A549 (cell line): ENCODE measurements around the gene WDR62. TPM values are rescaled to one million over a fixed set of nuclear protein-coding genes. Genes with fewer than 3 reads are reported as not detected.

ENCODE experiments used
- ATAC-seq, 2 experiments: fragments of 200-7000 bp in 1 of 2; fragments of >200 bp in 1 of 2; cut with Nextera tagmentation in 1 of 2; cut with Tn5 transposase in 1 of 2; 3 replicates each; pipeline versions ENCODE4 v1.8.0 to v1.9.1; 2018 to 2020; ENCODE audit warnings: mild to moderate bottlenecking in 1 of 2, moderate library complexity in 1 of 2
- CTCF ChIA-PET: fragments of 300-600 bp; sonication (Branson Sonifier 250); formaldehyde crosslinking; extraction: SDS; loops from one replicate; lab custom pipeline; 2021; ENCODE audit warnings: antibody characterized with exemption, inconsistent platforms; lab: Yijun Ruan, JAX
- POLR2A ChIA-PET: fragments of 350-600 bp; formaldehyde crosslinking; extraction: SDS; loops from one replicate; lab custom pipeline; 2021; ENCODE audit warnings: antibody characterized with exemption, inconsistent platforms; lab: Yijun Ruan, JAX
- DNase-seq, 2 experiments: peaks; one replicate each; pipeline versions ENCODE4 v3.0.0 to v3.0.0-alpha.2; 2011 to 2016; ENCODE audit warnings: low read depth in 1 of 2, low spot score in 1 of 2
- FAIRE-seq: peaks from 2 replicates; lab custom pipeline; 2011; peaks lifted over from hg19 to GRCh38; lab: Jason Lieb, UNC
- H3K27ac ChIP-seq, 2 experiments: fragments of >200 bp; sonication (Bioruptor Twin); formaldehyde crosslinking; 3 replicates each; pipeline ENCODE4 v1.5.1; 2016 to 2017
- H3K4me1 ChIP-seq: fragments of >200 bp; sonication (Bioruptor Twin); formaldehyde crosslinking; 3 replicates; pipeline ENCODE4 v1.6.1; 2016
- H3K4me2 ChIP-seq: fragments of >200 bp; sonication (Bioruptor Twin); formaldehyde crosslinking; 3 replicates; pipeline ENCODE4 v1.6.1; 2016
- H3K4me3 ChIP-seq: fragments of >200 bp; sonication (Bioruptor Twin); formaldehyde crosslinking; 3 replicates; pipeline ENCODE4 v1.5.1; 2016
- H3K9me3 ChIP-seq: fragments of >200 bp; sonication (Bioruptor Twin); formaldehyde crosslinking; 3 replicates; pipeline ENCODE4 v1.6.1; 2016
- BHLHE40 ChIP-seq: IDR thresholded peaks from 2 replicates; pipeline ENCODE4 v1.6.1; 2012; ENCODE audit warnings: low read depth, low read length, inconsistent platforms
- CBX8 ChIP-seq: fragments of 200-600 bp; sonication (generic); IDR thresholded peaks from 2 replicates; pipeline ENCODE4 v1.6.1; 2016
- CEBPB ChIP-seq, 2 experiments: fragments of >200 bp in 1 of 2; sonication (Bioruptor Twin) in 1 of 2; formaldehyde crosslinking in 1 of 2; IDR thresholded peaks; 2 replicates each; pipeline ENCODE4 v1.6.1; 2012 to 2016
- CHD2 ChIP-seq: fragments of 150-350 bp; IDR thresholded peaks from 2 replicates; pipeline ENCODE4 v1.6.1; 2014; ENCODE audit warnings: low read length; ENCODE audit not compliant: partially characterized antibody
- EHMT2 ChIP-seq: fragments of 200-600 bp; sonication (generic); IDR thresholded peaks from 2 replicates; pipeline ENCODE4 v1.6.1; 2016; ENCODE audit warnings: antibody characterized with exemption, low read depth, mild to moderate bottlenecking, moderate library complexity
- EP300 ChIP-seq, 2 experiments: fragments of >200 bp; sonication (Bioruptor Twin); formaldehyde crosslinking; IDR thresholded peaks; 2 replicates in 1 of 2; 3 replicates in 1 of 2; pipeline ENCODE4 v1.6.1; 2016 to 2017
- ESRRA ChIP-seq: fragments of 150-350 bp; IDR thresholded peaks from 2 replicates; pipeline ENCODE4 v1.6.1; 2014; ENCODE audit warnings: mild to moderate bottlenecking, low read length, borderline replicate concordance
- FOSL2 ChIP-seq, 2 experiments: fragments of 450-650 bp in 1 of 2; fragments of >200 bp in 1 of 2; sonication (Bioruptor Twin) in 1 of 2; formaldehyde crosslinking; IDR thresholded peaks; 2 replicates each; pipeline versions ENCODE4 v1.5.0 to v1.6.1; 2016 to 2020; ENCODE audit warnings: mild to moderate bottlenecking in 1 of 2, moderate library complexity in 1 of 2
- GATA3 ChIP-seq: IDR thresholded peaks from 2 replicates; pipeline ENCODE4 v1.6.1; 2012; ENCODE audit warnings: borderline replicate concordance
- HDAC2 ChIP-seq: fragments of 200-600 bp; sonication (generic); IDR thresholded peaks from 2 replicates; pipeline ENCODE4 v1.6.1; 2016
- HEYL ChIP-seq: fragments of 250-450 bp; sonication (Bioruptor Pico); IDR thresholded peaks from 2 replicates; pipeline ENCODE4 v1.8.0; 2021; ENCODE audit warnings: mild to moderate bottlenecking, moderate library complexity
- HOXA7 ChIP-seq: fragments of 250-450 bp; sonication (Bioruptor Pico); IDR thresholded peaks from 2 replicates; pipeline ENCODE4 v1.5.0; 2020; ENCODE audit warnings: mild to moderate bottlenecking, moderate library complexity
- HOXB5 ChIP-seq: fragments of 250-450 bp; sonication (Bioruptor Pico); IDR thresholded peaks from 2 replicates; pipeline ENCODE4 v1.5.0; 2020; ENCODE audit warnings: mild to moderate bottlenecking, moderate library complexity
- JUN ChIP-seq, 2 experiments: fragments of >200 bp; sonication (Bioruptor Twin); formaldehyde crosslinking; IDR thresholded peaks; 2 replicates in 1 of 2; 3 replicates in 1 of 2; pipeline ENCODE4 v1.6.1; 2016 to 2017
- KDM1A ChIP-seq: fragments of 200-600 bp; sonication (generic); IDR thresholded peaks from 2 replicates; pipeline ENCODE4 v1.6.1; 2016; ENCODE audit warnings: low read depth, mild to moderate bottlenecking
- MAFK ChIP-seq: fragments of 450-650 bp; IDR thresholded peaks from 2 replicates; pipeline ENCODE4 v1.6.1; 2014; ENCODE audit not compliant: partially characterized antibody
- MYC ChIP-seq: IDR thresholded peaks from 2 replicates; pipeline ENCODE4 v1.6.1; 2012; ENCODE audit warnings: mild to moderate bottlenecking, inconsistent platforms, low read length, improper control_type of control experiment, borderline replicate concordance
- NFE2L2 ChIP-seq: fragments of 150-350 bp; conservative IDR thresholded peaks from 2 replicates; pipeline ENCODE4 v1.6.1; 2014; ENCODE audit warnings: low read length
- POLR2A ChIP-seq: IDR thresholded peaks from 2 replicates; pipeline ENCODE4 v1.6.1; 2012; ENCODE audit warnings: mild to moderate bottlenecking, low read length
- RAD21 ChIP-seq, 2 experiments: fragments of >200 bp in 1 of 2; sonication (Bioruptor Twin) in 1 of 2; formaldehyde crosslinking in 1 of 2; IDR thresholded peaks in 1 of 2; conservative IDR thresholded peaks in 1 of 2; 2 replicates in 1 of 2; 3 replicates in 1 of 2; pipeline ENCODE4 v1.6.1; 2012 to 2018; ENCODE audit warnings: inconsistent platforms in 1 of 2
- SREBF2 ChIP-seq: fragments of 450-650 bp; IDR thresholded peaks from 2 replicates; pipeline ENCODE4 v1.6.1; 2014; ENCODE audit warnings: mild to moderate bottlenecking, moderate library complexity
- TFCP2L1 ChIP-seq: fragments of 250-450 bp; sonication (Bioruptor Pico); IDR thresholded peaks from 2 replicates; pipeline ENCODE4 v1.5.0; 2021; ENCODE audit warnings: mild to moderate bottlenecking
- TP53 ChIP-seq: fragments of 250-450 bp; sonication (Bioruptor Pico); IDR thresholded peaks from 2 replicates; pipeline ENCODE4 v1.5.0; 2021; ENCODE audit warnings: mild to moderate bottlenecking, moderate library complexity
- ZC3H11A ChIP-seq: fragments of 450-650 bp; IDR thresholded peaks from 2 replicates; pipeline ENCODE4 v1.6.1; 2014; ENCODE audit warnings: antibody characterized with exemption, mild to moderate bottlenecking
- ZFP36 ChIP-seq: fragments of 450-650 bp; IDR thresholded peaks from 2 replicates; pipeline ENCODE4 v1.6.1; 2014; ENCODE audit warnings: borderline replicate concordance; ENCODE audit not compliant: partially characterized antibody
- ZSCAN20 ChIP-seq: fragments of 250-450 bp; sonication (Bioruptor Pico); IDR thresholded peaks from 2 replicates; pipeline ENCODE4 v1.8.0; 2022; ENCODE audit warnings: mild to moderate bottlenecking, moderate library complexity
- WGBS: methylation state at CpG from one replicate; pipeline ENCODE4 v1.1.6; 2017; ENCODE audit errors: missing lambda C conversion rate; 5-methylcytosine and 5-hydroxymethylcytosine counted together
- polyA plus RNA-seq, 4 experiments: library from polyadenylated mRNA; depleted of rRNA in 3 of 4; stranded (reverse); fragments of >200 nt; fragmentation: RNase III in 1 of 4; extraction: RNeasy Plus Mini Kit Qiagen cat#74134 plus additional on column Dnase treatment in 1 of 4; gene quantifications; 2 replicates in 3 of 4; 3 replicates in 1 of 4; pipeline ENCODE4 v1.2.3, GENCODE V29; 2011 to 2017
- TF ChIP-seq, protein P1 (sequence below): fragments of 250-450 bp; sonication (Bioruptor Pico); IDR thresholded peaks from 2 replicates; pipeline ENCODE4 v1.5.0; 2021; ENCODE audit warnings: mild to moderate bottlenecking, moderate library complexity, borderline replicate concordance
- TF ChIP-seq, protein P2 (sequence below): fragments of 250-450 bp; sonication (Bioruptor Pico); IDR thresholded peaks from 2 replicates; pipeline ENCODE4 v1.5.0; 2020; ENCODE audit warnings: low read depth, mild to moderate bottlenecking, moderate library complexity
- TF ChIP-seq, protein P3 (sequence below): fragments of >200 bp; sonication (Bioruptor Twin); formaldehyde crosslinking; IDR thresholded peaks from 3 replicates; pipeline ENCODE4 v1.6.1; 2016
- TF ChIP-seq, protein P4 (sequence below): fragments of 450-650 bp; IDR thresholded peaks from 2 replicates; pipeline ENCODE4 v1.6.1; 2014; ENCODE audit warnings: antibody characterized with exemption
- TF ChIP-seq, protein P5 (sequence below): fragments of >200 bp; sonication (Bioruptor Twin); formaldehyde crosslinking; IDR thresholded peaks from 2 replicates; pipeline ENCODE4 v1.6.1; 2016
- TF ChIP-seq, protein P6 (sequence below): fragments of 200-600 bp; sonication (generic); IDR thresholded peaks from 2 replicates; pipeline ENCODE4 v1.6.1; 2016; ENCODE audit warnings: antibody characterized with exemption, mild to moderate bottlenecking, moderate library complexity

The WDR62 gene
- polyA plus RNA-seq, 2 of the 4 experiments (the other 2 are of a cell fraction), result 15.5 to 32.9 TPM

DNA sequence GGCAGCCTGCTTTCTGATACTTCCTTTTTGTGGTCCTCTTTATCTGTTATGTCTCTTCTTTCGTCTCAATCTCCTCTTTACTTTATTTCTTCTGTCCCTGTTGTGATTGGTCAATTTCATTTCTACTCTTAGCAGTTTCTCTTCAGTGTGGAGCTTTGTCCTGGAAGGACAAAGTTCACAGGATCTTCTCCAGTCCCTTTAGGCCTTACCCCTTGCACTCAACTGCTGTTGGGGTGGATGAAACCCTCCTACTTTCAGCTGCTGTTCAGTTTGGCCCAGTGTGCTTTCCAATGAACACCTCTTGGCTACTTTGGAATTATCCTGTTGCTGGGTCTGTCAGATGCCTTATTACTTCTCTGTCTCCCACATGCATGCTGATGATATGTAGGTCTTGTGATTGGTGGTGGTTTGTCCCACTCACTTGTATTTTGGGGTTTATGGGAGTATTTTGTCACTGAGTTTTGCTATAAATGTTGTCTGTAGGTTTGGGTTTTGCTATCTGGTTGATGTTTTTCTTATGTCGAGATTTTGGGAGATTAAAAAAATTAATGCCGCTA is 24.8 kb downstream of the WDR62 start:
- DNase-seq (no peak), FAIRE-seq (peak; percentile 96), ATAC-seq (no peak)
- H3K27ac ChIP-seq, result no peak overlapping the region
- ChIA-PET POLR2A (no interaction called here), CTCF (no interaction called here)
- no peak overlapping the region for H3K4me2 ChIP-seq
- no peaks in the 10 kb centered on the region for H3K9me3 ChIP-seq
- TF ChIP-seq NFE2L2 (no peak), TFCP2L1 (no peak), HDAC2 (no peak), GATA3 (no peak), POLR2A (no peak), BHLHE40 (no peak), HOXA7 (no peak), SREBF2 (no peak), HOXB5 (CRISPR knock-in tag) (no peak), TP53 (CRISPR knock-in tag) (no peak), ESRRA (no peak), ZC3H11A (no peak), JUN (IDR thresholded peaks at IDR 0.05) (no peak), RAD21 (conservative IDR thresholded peaks at IDR 0.05 in 1 of 2, IDR thresholded peaks at IDR 0.05 in 1 of 2) (no peak), CHD2 (no peak), HEYL (CRISPR knock-in tag) (no peak), MAFK (no peak)
- TF ChIP-seq, protein P1, sequence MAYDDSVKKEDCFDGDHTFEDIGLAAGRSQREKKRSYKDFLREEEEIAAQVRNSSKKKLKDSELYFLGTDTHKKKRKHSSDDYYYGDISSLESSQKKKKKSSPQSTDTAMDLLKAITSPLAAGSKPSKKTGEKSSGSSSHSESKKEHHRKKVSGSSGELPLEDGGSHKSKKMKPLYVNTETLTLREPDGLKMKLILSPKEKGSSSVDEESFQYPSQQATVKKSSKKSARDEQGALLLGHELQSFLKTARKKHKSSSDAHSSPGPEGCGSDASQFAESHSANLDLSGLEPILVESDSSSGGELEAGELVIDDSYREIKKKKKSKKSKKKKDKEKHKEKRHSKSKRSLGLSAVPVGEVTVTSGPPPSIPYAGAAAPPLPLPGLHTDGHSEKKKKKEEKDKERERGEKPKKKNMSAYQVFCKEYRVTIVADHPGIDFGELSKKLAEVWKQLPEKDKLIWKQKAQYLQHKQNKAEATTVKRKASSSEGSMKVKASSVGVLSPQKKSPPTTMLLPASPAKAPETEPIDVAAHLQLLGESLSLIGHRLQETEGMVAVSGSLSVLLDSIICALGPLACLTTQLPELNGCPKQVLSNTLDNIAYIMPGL, result no peak
- TF ChIP-seq, protein P2, sequence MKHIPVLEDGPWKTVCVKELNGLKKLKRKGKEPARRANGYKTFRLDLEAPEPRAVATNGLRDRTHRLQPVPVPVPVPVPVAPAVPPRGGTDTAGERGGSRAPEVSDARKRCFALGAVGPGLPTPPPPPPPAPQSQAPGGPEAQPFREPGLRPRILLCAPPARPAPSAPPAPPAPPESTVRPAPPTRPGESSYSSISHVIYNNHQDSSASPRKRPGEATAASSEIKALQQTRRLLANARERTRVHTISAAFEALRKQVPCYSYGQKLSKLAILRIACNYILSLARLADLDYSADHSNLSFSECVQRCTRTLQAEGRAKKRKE (CRISPR knock-in tag), result no peak
- 96% methylated on average over 3 of the region's 3 CpGs for WGBS
- no peak overlapping the region for H3K4me3 ChIP-seq
- 0 out of 3 replicates have a peak, but pooled peaks cover 5% of the 10 kb centered on the region for H3K4me1 ChIP-seq

DNA sequence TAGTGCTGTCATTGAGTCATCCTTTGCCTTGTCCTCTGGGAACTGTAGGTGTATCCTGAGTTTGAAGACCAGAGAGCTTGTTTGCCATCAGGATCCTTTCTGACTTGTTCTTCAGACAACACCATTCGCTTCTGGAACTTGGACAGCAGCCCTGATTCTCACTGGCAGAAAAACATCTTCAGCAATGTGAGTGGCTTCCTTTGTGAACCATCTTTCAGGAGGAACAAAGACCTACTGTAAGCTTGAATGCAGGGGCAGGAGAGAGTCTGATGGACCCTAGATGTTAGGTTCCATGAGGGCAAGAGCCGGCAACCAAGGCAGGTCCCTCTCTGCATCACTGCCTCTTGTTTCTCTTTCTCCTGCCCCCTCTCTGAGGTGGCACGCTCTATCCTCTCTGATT is 26.7 kb downstream of the WDR62 start:
- TF ChIP-seq MYC, result no peak
- no peak for TF ChIP-seq CEBPB (IDR thresholded peaks at IDR 0.05)
- TF ChIP-seq, protein P3, sequence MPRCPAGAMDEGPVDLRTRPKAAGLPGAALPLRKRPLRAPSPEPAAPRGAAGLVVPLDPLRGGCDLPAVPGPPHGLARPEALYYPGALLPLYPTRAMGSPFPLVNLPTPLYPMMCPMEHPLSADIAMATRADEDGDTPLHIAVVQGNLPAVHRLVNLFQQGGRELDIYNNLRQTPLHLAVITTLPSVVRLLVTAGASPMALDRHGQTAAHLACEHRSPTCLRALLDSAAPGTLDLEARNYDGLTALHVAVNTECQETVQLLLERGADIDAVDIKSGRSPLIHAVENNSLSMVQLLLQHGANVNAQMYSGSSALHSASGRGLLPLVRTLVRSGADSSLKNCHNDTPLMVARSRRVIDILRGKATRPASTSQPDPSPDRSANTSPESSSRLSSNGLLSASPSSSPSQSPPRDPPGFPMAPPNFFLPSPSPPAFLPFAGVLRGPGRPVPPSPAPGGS, result no peak
- TF ChIP-seq ZSCAN20, result no peak
- TF ChIP-seq, protein P4, sequence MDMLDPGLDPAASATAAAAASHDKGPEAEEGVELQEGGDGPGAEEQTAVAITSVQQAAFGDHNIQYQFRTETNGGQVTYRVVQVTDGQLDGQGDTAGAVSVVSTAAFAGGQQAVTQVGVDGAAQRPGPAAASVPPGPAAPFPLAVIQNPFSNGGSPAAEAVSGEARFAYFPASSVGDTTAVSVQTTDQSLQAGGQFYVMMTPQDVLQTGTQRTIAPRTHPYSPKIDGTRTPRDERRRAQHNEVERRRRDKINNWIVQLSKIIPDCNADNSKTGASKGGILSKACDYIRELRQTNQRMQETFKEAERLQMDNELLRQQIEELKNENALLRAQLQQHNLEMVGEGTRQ, result no peak
- TF ChIP-seq ESRRA, result no peak
- TF ChIP-seq CBX8, result no peak
- TF ChIP-seq, protein P5, sequence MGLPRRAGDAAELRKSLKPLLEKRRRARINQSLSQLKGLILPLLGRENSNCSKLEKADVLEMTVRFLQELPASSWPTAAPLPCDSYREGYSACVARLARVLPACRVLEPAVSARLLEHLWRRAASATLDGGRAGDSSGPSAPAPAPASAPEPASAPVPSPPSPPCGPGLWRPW, result no peak
- no peak for TF ChIP-seq KDM1A
- TF ChIP-seq, protein P6, sequence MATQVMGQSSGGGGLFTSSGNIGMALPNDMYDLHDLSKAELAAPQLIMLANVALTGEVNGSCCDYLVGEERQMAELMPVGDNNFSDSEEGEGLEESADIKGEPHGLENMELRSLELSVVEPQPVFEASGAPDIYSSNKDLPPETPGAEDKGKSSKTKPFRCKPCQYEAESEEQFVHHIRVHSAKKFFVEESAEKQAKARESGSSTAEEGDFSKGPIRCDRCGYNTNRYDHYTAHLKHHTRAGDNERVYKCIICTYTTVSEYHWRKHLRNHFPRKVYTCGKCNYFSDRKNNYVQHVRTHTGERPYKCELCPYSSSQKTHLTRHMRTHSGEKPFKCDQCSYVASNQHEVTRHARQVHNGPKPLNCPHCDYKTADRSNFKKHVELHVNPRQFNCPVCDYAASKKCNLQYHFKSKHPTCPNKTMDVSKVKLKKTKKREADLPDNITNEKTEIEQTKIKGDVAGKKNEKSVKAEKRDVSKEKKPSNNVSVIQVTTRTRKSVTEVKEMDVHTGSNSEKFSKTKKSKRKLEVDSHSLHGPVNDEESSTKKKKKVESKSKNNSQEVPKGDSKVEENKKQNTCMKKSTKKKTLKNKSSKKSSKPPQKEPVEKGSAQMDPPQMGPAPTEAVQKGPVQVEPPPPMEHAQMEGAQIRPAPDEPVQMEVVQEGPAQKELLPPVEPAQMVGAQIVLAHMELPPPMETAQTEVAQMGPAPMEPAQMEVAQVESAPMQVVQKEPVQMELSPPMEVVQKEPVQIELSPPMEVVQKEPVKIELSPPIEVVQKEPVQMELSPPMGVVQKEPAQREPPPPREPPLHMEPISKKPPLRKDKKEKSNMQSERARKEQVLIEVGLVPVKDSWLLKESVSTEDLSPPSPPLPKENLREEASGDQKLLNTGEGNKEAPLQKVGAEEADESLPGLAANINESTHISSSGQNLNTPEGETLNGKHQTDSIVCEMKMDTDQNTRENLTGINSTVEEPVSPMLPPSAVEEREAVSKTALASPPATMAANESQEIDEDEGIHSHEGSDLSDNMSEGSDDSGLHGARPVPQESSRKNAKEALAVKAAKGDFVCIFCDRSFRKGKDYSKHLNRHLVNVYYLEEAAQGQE, result no peak
- no peak for TF ChIP-seq EP300 (IDR thresholded peaks at IDR 0.05)
- no peak for TF ChIP-seq SREBF2
- TF ChIP-seq MAFK, result no peak
- TF ChIP-seq FOSL2 (IDR thresholded peaks at IDR 0.05), result no peak
- TF ChIP-seq FOSL2 (CRISPR knock-in tag; IDR thresholded peaks at IDR 0.05), result no peak
- TF ChIP-seq HOXB5 (CRISPR knock-in tag), result no peak
- no peak for TF ChIP-seq EHMT2
- no peak for TF ChIP-seq ZFP36
- ATAC-seq (no peak), DNase-seq (no peak), FAIRE-seq (peak; percentile 95)
- Histone ChIP-seq H3K4me3 (no peak overlapping the region), H3K27ac (no peak overlapping the region), H3K4me2 (no peak overlapping the region), H3K9me3 (no peaks in the 10 kb centered on the region), H3K4me1 (0 out of 3 replicates have a peak, but pooled peaks cover 5% of the 10 kb centered on the region)
- POLR2A ChIA-PET, result no interaction called here
- CTCF ChIA-PET, result interaction anchor here (1.1 to 2.3 kb wide), 5 partner anchors 11 to 482 kb away, joined by 3 to 8 read pairs (median 5); no protein-coding TSS in a partner anchor
- WGBS, result 96% methylated on average over 3 of the region's 3 CpGs
